H54 (cell line): Measurements from ENCODE around the gene PEAK1.

Source experiments
- DNase-seq: peaks from one replicate; pipeline ENCODE4 v3.0.0; 2011; ENCODE audit warnings: low spot score, mixed read lengths; ENCODE audit not compliant: insufficient read length
- FAIRE-seq: peaks from 3 replicates; lab custom pipeline; 2011; peaks lifted over from hg19 to GRCh38; lab: Jason Lieb, UNC
- POLR2A ChIP-seq: IDR thresholded peaks from 2 replicates; pipeline ENCODE4 v1.6.1; 2011; ENCODE audit warnings: low read depth, mild to moderate bottlenecking, low read length

Gene PEAK1

DNA sequence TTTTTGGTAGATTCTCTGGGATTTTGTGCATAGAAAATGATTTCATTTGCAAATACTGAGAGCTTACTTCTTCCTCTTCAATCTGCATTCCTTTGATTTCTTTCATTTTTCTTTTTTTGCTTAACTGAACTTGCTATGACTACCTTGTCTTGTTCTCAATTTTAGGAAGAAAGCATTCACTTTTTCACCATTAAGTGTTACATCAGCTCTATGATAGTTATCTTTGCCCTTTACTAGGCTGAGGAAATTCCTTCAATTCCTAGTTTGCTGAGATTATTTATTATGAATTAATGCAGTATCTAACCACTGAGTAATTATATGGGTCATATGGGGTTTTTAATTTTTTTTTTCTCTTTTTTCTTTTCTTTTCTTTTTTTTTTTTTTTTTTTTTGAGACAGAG lies 172.8 kb downstream of the PEAK1 start:
- FAIRE-seq: no peak

DNA sequence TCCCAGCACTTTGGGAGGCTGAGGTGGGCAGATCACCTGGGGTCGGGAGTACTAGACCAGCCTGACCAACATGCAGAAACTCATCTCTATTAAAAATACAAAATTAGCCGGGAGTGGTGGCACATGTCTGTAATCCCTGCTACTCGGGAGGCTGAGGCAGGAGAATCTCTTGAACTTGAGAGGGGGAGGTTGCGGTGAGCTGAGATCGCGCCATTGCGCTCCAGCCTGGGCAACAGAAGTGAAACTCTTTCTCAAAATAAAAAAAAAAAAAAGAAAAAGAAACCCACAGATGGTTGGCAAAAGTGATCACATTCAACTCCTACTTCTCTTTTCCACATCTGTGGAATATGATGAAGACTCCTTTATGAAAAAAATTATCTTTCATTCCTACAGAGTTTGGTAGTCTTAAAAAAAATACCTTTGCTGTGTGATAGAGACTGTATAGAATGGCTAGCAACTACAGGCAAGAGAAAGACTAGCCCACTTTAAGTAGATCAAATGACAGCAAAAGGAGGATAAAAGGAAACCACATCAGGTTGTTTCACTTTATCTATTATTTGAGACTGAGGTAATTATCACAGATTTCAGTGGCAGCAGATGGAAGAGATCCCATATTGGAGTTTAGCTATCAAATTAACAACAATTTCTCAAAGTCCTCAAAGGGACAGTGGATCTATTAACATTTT lies 176.0 kb downstream of the PEAK1 start:
- TF ChIP-seq POLR2A: no peak
- FAIRE-seq (no peak), DNase-seq (no peak)

More for the DNA sequence above, 172.8 kb downstream of the PEAK1 start:
- no peak for DNase-seq
- no peak for TF ChIP-seq POLR2A

DNA sequence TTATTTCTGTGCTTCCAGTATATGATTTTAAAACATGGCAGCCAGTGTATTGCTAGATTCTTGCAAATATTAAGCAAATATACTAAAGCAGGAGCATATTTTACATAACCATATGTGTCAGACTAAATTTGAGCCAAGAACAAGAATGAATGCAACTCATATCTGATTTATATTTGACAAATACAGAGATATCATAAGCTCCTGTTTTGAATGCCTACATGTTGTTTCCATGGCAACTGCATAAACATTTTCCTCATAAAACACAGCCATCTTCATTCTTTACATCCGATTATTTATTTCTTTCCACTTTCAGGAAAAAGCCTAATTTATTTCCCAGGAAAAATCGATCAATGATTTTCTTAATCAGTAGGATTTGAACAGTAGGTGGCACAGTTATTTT lies 176.8 kb downstream of the PEAK1 start:
- FAIRE-seq (no peak), DNase-seq (no peak)
- no peak for TF ChIP-seq POLR2A

DNA sequence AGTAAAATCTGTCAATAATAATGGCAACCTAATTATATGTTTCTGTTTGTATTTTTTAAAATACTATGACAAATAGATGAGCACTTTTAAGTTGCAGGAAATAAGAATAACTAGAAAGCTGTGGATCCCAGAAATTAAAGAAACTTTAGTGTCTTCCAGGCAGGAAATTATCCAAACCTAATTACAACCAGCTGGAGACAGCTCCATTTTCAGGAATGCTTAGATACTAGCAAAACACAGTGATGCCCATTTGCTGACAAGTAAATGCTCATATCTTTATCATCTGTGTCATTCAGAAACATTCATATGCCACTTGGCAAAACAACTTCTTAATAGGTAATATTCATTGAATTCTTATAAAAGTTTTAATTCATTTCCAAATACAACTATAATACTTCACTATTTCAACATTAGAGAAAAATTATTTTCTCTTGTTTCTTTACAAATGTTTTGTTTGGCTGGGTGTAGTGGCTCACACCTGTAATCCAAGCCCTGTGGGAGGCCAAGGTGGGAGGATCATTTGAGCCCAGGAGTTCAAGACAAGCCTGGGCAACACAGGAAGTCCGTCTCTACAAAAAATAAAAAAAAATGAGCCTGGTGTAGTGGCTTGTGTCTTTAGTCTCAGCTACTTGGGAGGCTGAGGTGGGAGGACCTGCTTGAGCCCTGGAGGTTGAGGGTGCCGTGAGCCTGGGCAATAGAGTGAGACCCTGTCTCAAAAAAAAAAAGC lies 179.9 kb downstream of the PEAK1 start:
- FAIRE-seq (no peak), DNase-seq (no peak)
- no peak for TF ChIP-seq POLR2A

GRCh38 chr15:77235566-77235965 lies 184.3 kb downstream of the PEAK1 start:
- FAIRE-seq (no peak), DNase-seq (no peak)
- TF ChIP-seq POLR2A: no peak

GRCh38 chr15:77228828-77229227 lies 191.1 kb downstream of the PEAK1 start:
- TF ChIP-seq POLR2A: no peak
- no peak for FAIRE-seq
- DNase-seq: no peak

- no peak for FAIRE-seq
- TF ChIP-seq POLR2A: no peak
- DNase-seq: no peak
Measured at GRCh38 chr15:77226652-77227051, 193.3 kb downstream of the PEAK1 start.

DNA sequence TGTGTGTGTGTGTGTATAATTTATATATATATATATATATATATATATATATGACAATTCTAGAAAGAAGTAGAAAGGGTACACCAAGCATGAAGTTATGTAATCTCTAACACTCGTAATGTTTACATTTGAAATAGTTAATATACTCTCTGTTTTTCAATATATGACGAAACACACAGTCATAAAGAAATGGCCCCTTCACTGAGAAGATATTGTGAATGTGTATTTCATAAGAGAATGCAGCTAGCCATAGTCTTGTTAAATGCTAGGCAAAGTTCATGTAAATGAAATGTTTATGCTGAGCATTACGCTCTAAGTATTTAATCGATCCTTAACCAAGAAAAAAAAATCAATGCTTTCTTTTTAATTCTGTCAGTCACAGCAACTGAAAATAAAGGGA lies 194.3 kb downstream of the PEAK1 start:
- FAIRE-seq: no peak
- no peak for TF ChIP-seq POLR2A
- DNase-seq: no peak

GRCh38 chr15:77225088-77225487 lies 194.8 kb downstream of the PEAK1 start:
- DNase-seq (no peak), FAIRE-seq (no peak)
- TF ChIP-seq POLR2A: no peak

DNA sequence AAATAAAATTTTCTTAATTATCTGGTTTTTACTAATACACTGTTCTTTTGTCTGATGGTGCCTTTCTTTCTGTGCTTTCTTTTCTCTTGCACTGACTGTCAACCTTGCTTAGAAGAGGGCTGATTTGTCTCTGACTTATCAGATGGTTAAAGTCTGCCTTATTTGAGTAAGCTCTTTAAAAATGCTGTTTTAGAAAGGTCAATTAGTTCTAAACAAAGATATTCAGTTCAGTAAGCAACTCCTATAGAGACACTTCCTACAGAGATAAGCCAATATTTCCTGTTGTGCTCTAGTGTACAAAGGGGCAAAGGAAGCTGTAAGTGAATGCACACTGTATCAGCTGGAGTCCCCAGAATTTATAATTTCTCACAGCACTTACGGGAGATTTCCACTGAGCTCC lies 195.6 kb downstream of the PEAK1 start:
- TF ChIP-seq POLR2A: no peak
- no peak for FAIRE-seq
- DNase-seq: no peak

DNA sequence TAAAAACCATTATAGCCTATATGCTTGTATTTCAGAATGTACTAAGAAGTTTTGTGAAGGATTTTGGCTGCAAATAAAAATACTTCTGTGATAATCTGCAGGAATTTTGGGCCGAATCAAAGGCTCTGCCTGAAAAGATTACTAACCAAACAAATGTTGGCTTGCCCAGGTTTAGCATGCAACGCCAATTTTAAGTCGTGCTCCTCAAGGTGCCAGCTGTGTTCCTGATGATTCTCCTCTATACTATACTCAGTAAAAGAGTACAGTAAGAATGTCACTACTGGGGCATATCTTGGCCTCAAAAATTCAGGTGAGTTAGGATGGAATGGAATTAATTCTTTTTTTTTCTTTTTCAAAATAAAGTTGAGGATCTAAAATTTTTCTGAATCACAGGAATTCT lies 198.2 kb downstream of the PEAK1 start:
- DNase-seq: no peak
- no peak for TF ChIP-seq POLR2A
- no peak for FAIRE-seq

- TF ChIP-seq POLR2A: no peak
- no peak for FAIRE-seq
- DNase-seq: no peak
Measured at GRCh38 chr15:77221174-77221573, 198.7 kb downstream of the PEAK1 start.

DNA sequence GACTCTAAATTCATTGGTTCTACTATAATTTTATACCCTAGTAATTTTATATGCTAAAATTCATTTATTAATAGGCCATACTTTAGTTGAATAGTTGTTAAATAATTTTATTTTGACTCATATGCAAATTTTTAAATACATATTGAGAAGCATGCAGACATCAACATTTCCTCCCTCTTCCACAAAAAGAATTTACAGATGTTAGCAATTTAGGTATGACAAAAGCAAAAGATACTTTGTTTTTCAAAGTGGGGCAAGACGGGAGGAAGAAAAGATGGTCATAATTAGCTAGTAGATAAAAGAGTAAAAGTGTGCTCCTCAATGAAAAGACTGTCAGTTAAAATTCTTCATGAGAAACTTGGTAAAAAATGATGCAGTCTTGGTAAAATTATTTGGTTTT lies 200.1 kb downstream of the PEAK1 start:
- FAIRE-seq: no peak
- DNase-seq: no peak
- no peak for TF ChIP-seq POLR2A

DNA sequence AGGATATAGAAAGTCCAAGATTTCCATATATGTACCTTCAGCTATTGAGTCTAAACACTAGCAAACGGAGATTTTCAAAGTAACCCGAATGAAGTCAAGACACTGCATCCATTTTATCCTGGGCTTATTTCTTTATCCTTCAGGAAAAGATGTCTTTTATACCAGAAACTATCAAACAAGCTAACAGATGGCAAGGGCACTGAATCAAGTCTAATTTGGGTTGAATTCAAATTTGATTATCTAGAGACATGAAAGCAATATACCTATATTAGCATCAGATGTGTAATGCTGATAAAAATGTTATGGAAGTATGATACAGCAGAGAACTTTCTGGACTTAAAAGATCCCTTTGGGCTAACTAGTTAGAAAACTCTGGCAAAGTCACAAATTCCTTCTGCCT lies 210.7 kb downstream of the PEAK1 start:
- no peak for FAIRE-seq
- no peak for DNase-seq
- no peak for TF ChIP-seq POLR2A

- FAIRE-seq: no peak
Measured at GRCh38 chr15:77208241-77208640, 211.7 kb downstream of the PEAK1 start.

More at GRCh38 chr15:77208241-77208640, 211.7 kb downstream of the PEAK1 start:
- no peak for TF ChIP-seq POLR2A
- DNase-seq: no peak
